T-cell (primary cell): ENCODE data around the gene FRZB. TPM values are rescaled to one million over a fixed set of nuclear protein-coding genes. Genes with fewer than 3 reads are reported as not detected.

Source experiments
- ATAC-seq, 4 experiments: fragments of 200-7000 bp in 3 of 4; fragments of 150-1000 bp in 1 of 4; cut with Tn5 transposase; replicated peaks in 1 of 4; 1 replicate in 3 of 4; 2 replicates in 1 of 4; pipeline ENCODE4 v1.10.0; 2021; ENCODE audit warnings: moderate library complexity in 3 of 4, mild to moderate bottlenecking in 2 of 4, moderate number of reproducible peaks in 1 of 4
- CTCF ChIA-PET, 2 donors: fragments of 300-600 bp; sonication (Branson Sonifier 250); formaldehyde crosslinking; loops; one replicate each; lab custom pipeline; 2022; ENCODE audit warnings: antibody characterized with exemption in 2 of 2; lab: Charles Lee
- POLR2A ChIA-PET, 2 donors: fragments of 300-600 bp; sonication (Branson Sonifier 250); formaldehyde crosslinking; loops; one replicate each; lab custom pipeline; 2022; ENCODE audit warnings: antibody characterized with exemption in 2 of 2; lab: Charles Lee
- DNase-seq, 35 experiments: peaks; one replicate each; pipeline versions ENCODE4 v3.0.0 to v3.0.0-alpha.2; 2013 to 2023
- H3K27ac ChIP-seq: one replicate; pipeline ENCODE4 v1.5.1; 2013; ENCODE audit warnings: low read length
- H3K27me3 ChIP-seq, 2 experiments: replicated peaks in 1 of 2; 1 replicate in 1 of 2; 2 replicates in 1 of 2; pipeline versions ENCODE4 v1.6.1 to v1.7.0; 2013; ENCODE audit warnings: low read length in 1 of 2, mixed read lengths in 1 of 2; ENCODE audit not compliant: control insufficient read depth in 2 of 2, insufficient read depth in 2 of 2; ENCODE audit errors: extremely low read depth in 1 of 2
- H3K36me3 ChIP-seq, 2 donors: 1 replicate in 1 of 2; 2 replicates in 1 of 2; pipeline versions ENCODE4 v1.6.1 to v1.7.0; 2013; ENCODE audit warnings: low read length in 1 of 2; ENCODE audit not compliant: control insufficient read depth in 2 of 2, insufficient read depth in 1 of 2; ENCODE audit errors: extremely low read depth in 1 of 2
- H3K4me1 ChIP-seq, 2 experiments: 1 replicate in 1 of 2; 2 replicates in 1 of 2; pipeline versions ENCODE4 v1.6.1 to v1.7.0; 2013; ENCODE audit warnings: low read length in 2 of 2, mixed read lengths in 1 of 2; ENCODE audit not compliant: insufficient read depth in 2 of 2, control insufficient read depth in 1 of 2; ENCODE audit errors: extremely low read depth in 1 of 2
- H3K4me3 ChIP-seq, 2 donors: 1 replicate in 1 of 2; 2 replicates in 1 of 2; pipeline versions ENCODE4 v1.5.1 to v1.7.0; 2013; ENCODE audit warnings: mild to moderate bottlenecking in 2 of 2, low read length in 1 of 2, moderate library complexity in 1 of 2; ENCODE audit not compliant: control insufficient read depth in 1 of 2; ENCODE audit errors: extremely low read depth in 1 of 2
- H3K9me3 ChIP-seq: 2 replicates; pipeline ENCODE4 v1.7.0; 2013
- H3K27ac Mint-ChIP-seq, 2 donors: one replicate each; pipeline ENCODE4 v1.8.0; 2020 to 2021; ENCODE audit warnings: mild to moderate bottlenecking in 2 of 2, mixed read lengths in 2 of 2
- H3K27me3 Mint-ChIP-seq, 2 donors: one replicate each; pipeline ENCODE4 v1.8.0; 2021 to 2022; ENCODE audit warnings: mixed read lengths in 2 of 2
- H3K36me3 Mint-ChIP-seq: one replicate; pipeline ENCODE4 v1.8.0; 2021; ENCODE audit warnings: mixed read lengths
- H3K4me1 Mint-ChIP-seq, 3 donors: one replicate each; pipeline ENCODE4 v1.8.0; 2020 to 2022; ENCODE audit warnings: mixed read lengths in 3 of 3, mild to moderate bottlenecking in 1 of 3
- H3K4me3 Mint-ChIP-seq, 3 donors: one replicate each; pipeline ENCODE4 v1.8.0; 2020 to 2022; ENCODE audit warnings: mild to moderate bottlenecking in 3 of 3, mixed read lengths in 3 of 3, moderate library complexity in 3 of 3
- H3K9me3 Mint-ChIP-seq, 3 donors: one replicate each; pipeline ENCODE4 v1.8.0; 2020 to 2022; ENCODE audit warnings: mixed read lengths in 3 of 3
- WGBS: methylation state at CpG from one replicate; pipeline ENCODE4 v1.1.5; 2013; ENCODE audit warnings: missing lambda C conversion rate; ENCODE audit not compliant: insufficient coverage; 5-methylcytosine and 5-hydroxymethylcytosine counted together
- total RNA-seq, 35 experiments: library from RNA in 6 of 35; stranded (reverse) in 6 of 35; fragments of 120-200 nt in 1 of 35; gene quantifications; one replicate each; pipeline versions ENCODE4 v1.2.1 to v1.2.4 and lab custom pipeline; 2013 to 2026

Gene FRZB
- total RNA-seq, 5 donors from 2014 or later (not counting 1 experiment from before 2014, with no cell fraction given): 0.06 to 0.15 (median 0.07) TPM; not detected in 2

DNA sequence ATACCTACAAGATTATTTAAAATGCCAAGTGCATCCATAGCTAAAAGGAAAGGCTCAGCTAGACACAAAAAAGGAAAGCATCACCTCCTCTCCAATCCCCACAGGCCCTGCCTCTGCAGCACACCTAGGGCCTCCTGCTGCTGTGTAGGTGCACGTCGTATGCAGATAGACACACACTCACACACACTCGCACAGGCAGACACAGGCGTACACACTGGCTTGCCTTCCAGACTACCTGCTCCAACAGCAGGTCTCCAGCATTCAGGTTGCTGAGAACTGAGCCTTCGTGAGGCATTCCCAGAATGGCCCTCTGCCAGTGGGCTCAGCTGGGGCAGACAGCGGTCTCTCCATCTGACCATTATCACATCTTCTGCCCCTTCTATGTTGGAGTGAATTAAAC lies 35.3 kb upstream of the FRZB start:
- ATAC-seq: no peak
- Histone ChIP-seq H3K4me3 (no peak overlapping the region), H3K9me3 (no peaks in the 10 kb centered on the region), H3K36me3 (no peaks in the 10 kb centered on the region), H3K27ac (no peak overlapping the region), H3K27me3 (peaks cover 0 to 2% of the 10 kb centered on the region in 2 experiments), H3K4me1 (no peaks in the 10 kb centered on the region)
- peaks cover 0 to 7% of the 10 kb centered on the region in 2 donors for H3K27me3 Mint-ChIP-seq
- no peaks in the 10 kb centered on the region for H3K36me3 Mint-ChIP-seq
- no peak overlapping the region for H3K27ac Mint-ChIP-seq
- ChIA-PET POLR2A (interaction anchor here in 1 of 2 donors (0.5 kb wide), 1 partner anchor 83 kb away, joined by 3 read pairs; no protein-coding TSS in a partner anchor), CTCF (no interaction called here)
- DNase-seq: no peak
- no peaks in the 10 kb centered on the region for H3K9me3 Mint-ChIP-seq
- peaks cover 0 to 5% (median 0%) of the 10 kb centered on the region in 3 donors for H3K4me1 Mint-ChIP-seq
- WGBS: 100% methylated on average over 4 of the region's 6 CpGs
- H3K4me3 Mint-ChIP-seq: no peak overlapping the region

DNA sequence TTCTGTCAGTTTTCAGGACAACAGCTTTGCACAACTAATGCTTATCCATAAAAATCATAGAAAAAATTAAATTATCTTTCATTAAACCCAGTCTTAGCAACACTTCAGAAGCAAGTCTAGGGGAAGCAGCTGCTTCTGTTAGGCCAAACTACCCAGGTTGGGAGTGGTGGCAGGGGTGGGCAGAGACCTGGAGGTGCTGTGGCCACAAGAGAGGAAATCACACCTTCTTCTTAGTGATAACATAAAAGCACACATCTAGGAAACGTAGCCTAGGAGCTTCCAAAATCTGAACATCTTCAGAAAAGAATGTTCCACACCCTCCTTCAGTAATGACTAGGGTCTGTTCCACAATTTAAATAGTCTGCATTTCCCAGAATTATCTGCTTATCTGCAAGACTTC lies 32.3 kb upstream of the FRZB start:
- peaks cover 0 to 7% of the 10 kb centered on the region in 2 experiments for H3K27me3 ChIP-seq
- peaks cover 0 to 5% (median 0%) of the 10 kb centered on the region in 3 donors for H3K4me1 Mint-ChIP-seq
- no peak overlapping the region for H3K27ac ChIP-seq
- POLR2A ChIA-PET: no interaction called here
- ATAC-seq (no peak), DNase-seq (no peak)
- no peak overlapping the region for H3K27ac Mint-ChIP-seq
- CTCF ChIA-PET: no interaction called here
- WGBS: 17% methylated on average over 1 of the region's 1 CpG
- no peaks in the 10 kb centered on the region for H3K4me1 ChIP-seq
- H3K36me3 Mint-ChIP-seq: no peaks in the 10 kb centered on the region
- H3K9me3 ChIP-seq: no peaks in the 10 kb centered on the region
- H3K36me3 ChIP-seq: no peaks in the 10 kb centered on the region
- no peak overlapping the region for H3K4me3 ChIP-seq
- H3K27me3 Mint-ChIP-seq: peaks cover 0 to 11% of the 10 kb centered on the region in 2 donors
- no peak overlapping the region for H3K4me3 Mint-ChIP-seq
- no peaks in the 10 kb centered on the region for H3K9me3 Mint-ChIP-seq

DNA sequence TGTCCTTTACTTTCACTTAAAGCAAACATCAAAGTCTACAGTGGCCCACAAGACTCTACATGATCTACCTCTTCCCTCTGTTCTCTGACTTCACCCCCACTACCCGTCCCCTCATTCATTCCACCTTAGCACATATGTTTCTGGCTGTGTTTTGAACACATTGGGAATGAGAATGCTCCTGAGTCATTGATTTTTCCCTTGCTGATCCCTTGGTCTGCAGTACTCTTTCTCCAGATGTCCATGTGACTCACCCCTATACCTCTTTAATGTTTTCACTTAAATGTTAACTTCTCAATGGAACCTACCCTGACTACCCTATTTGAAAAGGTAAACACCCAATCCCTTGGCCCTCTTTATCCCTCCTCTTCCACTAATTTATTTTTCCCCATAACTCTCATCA lies 30.7 kb upstream of the FRZB start:
- Histone ChIP-seq H3K27ac (no peak overlapping the region), H3K4me1 (no peaks in the 10 kb centered on the region), H3K4me3 (no peak overlapping the region), H3K27me3 (peaks cover 0 to 6% of the 10 kb centered on the region in 2 experiments), H3K36me3 (no peaks in the 10 kb centered on the region), H3K9me3 (no peaks in the 10 kb centered on the region)
- CTCF ChIA-PET: no interaction called here
- POLR2A ChIA-PET: no interaction called here
- DNase-seq (no peak), ATAC-seq (no peak)
- Mint-ChIP-seq H3K36me3 (no peaks in the 10 kb centered on the region), H3K27ac (no peak overlapping the region), H3K4me1 (peaks cover 0 to 5% (median 0%) of the 10 kb centered on the region in 3 donors), H3K27me3 (peaks cover 0 to 11% of the 10 kb centered on the region in 2 donors), H3K4me3 (no peak overlapping the region), H3K9me3 (no peaks in the 10 kb centered on the region)
- no CpG with 5 or more reads among the region's 1 CpG for WGBS

DNA sequence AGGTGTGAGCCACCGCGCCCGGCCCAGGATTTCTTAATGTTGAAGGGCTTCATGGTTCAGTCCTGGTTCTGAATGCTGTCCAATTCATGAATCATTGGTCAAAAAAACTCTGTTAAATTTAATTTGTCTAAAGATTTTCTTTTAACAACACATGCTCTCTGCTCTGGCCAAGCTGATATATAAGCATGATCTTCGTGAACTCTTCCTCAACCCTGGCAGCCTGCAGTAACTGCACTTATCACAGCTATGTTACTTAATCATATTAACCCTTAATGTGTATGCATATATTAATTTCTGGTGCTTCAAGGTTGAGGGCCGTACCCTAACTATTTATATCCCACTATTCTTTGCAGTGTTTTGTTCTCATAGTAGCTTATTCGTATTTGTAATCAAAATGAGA lies 29.4 kb upstream of the FRZB start:
- peaks cover 0 to 11% of the 10 kb centered on the region in 2 donors for H3K27me3 Mint-ChIP-seq
- Histone ChIP-seq H3K36me3 (no peaks in the 10 kb centered on the region), H3K4me3 (no peak overlapping the region), H3K27ac (no peak overlapping the region), H3K9me3 (no peaks in the 10 kb centered on the region), H3K27me3 (peaks cover 0 to 6% of the 10 kb centered on the region in 2 experiments), H3K4me1 (no peaks in the 10 kb centered on the region)
- H3K27ac Mint-ChIP-seq: no peak overlapping the region
- ATAC-seq (no peak), DNase-seq (no peak)
- H3K4me1 Mint-ChIP-seq: peaks cover 0 to 5% (median 0%) of the 10 kb centered on the region in 3 donors
- CTCF ChIA-PET: no interaction called here
- no peaks in the 10 kb centered on the region for H3K36me3 Mint-ChIP-seq
- no peaks in the 10 kb centered on the region for H3K9me3 Mint-ChIP-seq
- H3K4me3 Mint-ChIP-seq: no peak overlapping the region
- POLR2A ChIA-PET: no interaction called here
- 100% methylated on average over 3 of the region's 6 CpGs for WGBS

DNA sequence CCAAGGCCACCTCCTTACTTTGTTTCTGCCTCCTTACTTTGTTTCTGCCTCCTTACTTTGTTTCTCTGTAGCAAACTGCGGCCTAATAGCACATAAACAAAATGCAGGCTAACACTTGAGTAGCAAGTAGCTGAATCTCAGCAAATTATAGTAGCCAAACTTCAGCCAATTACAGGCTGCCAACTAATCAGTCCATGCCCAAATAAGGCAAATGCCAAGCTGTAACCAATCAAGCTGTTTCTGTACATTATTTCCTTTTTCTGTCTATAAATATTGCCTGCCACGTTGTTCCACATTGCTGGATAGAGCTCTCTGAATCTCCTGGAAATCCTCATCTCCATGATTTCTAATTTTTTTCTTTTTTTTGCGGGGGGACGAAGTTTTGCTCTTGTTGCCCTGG lies 28.7 kb upstream of the FRZB start:
- WGBS: 67% methylated on average over 2 of the region's 4 CpGs
- H3K4me3 ChIP-seq: no peak overlapping the region
- no peaks in the 10 kb centered on the region for H3K36me3 Mint-ChIP-seq
- ChIA-PET POLR2A (no interaction called here), CTCF (no interaction called here)
- DNase-seq: no peak
- H3K27me3 ChIP-seq: peaks cover 0 to 6% of the 10 kb centered on the region in 2 experiments
- no peak overlapping the region for H3K4me3 Mint-ChIP-seq
- no peaks in the 10 kb centered on the region for H3K9me3 ChIP-seq
- H3K27ac Mint-ChIP-seq: no peak overlapping the region
- no peaks in the 10 kb centered on the region for H3K9me3 Mint-ChIP-seq
- ATAC-seq: no peak
- H3K4me1 Mint-ChIP-seq: peaks cover 0 to 5% (median 0%) of the 10 kb centered on the region in 3 donors
- no peak overlapping the region for H3K27ac ChIP-seq
- H3K36me3 ChIP-seq: no peaks in the 10 kb centered on the region
- no peaks in the 10 kb centered on the region for H3K4me1 ChIP-seq
- H3K27me3 Mint-ChIP-seq: peaks cover 0 to 11% of the 10 kb centered on the region in 2 donors

DNA sequence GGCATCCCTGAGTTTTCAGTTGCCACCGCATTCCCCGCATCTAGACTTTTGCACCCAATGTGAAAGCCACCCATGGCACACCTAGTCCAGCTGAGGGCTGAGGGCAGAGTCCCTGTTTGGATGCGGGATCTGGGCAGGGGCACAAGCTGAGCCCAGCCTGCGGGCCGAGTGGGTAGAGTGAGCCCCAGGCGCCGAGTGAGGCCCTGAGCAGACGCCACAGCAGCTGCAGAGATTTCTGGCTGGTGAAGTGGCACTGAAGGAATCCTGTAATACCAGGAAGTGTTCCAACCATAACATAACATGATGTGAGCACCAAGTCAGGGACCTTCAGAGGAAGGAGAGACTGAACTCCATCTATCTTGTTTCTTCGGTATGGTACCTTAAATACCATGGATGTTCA lies 27.7 kb upstream of the FRZB start:
- no peak overlapping the region for H3K27ac ChIP-seq
- no peaks in the 10 kb centered on the region for H3K4me1 Mint-ChIP-seq
- POLR2A ChIA-PET: interaction anchor here in 1 of 2 donors (0.6 kb wide), 1 partner anchor 12 kb away, joined by 3 read pairs; no protein-coding TSS in a partner anchor
- H3K9me3 Mint-ChIP-seq: no peaks in the 10 kb centered on the region
- H3K9me3 ChIP-seq: no peaks in the 10 kb centered on the region
- no peak for DNase-seq
- H3K4me3 ChIP-seq: no peak overlapping the region
- no peaks in the 10 kb centered on the region for H3K36me3 Mint-ChIP-seq
- ATAC-seq: no peak
- no peak overlapping the region for H3K27ac Mint-ChIP-seq
- 94% methylated on average over 6 of the region's 9 CpGs for WGBS
- CTCF ChIA-PET: no interaction called here
- H3K27me3 ChIP-seq: peaks cover 0 to 6% of the 10 kb centered on the region in 2 experiments
- H3K27me3 Mint-ChIP-seq: peaks cover 0 to 8% of the 10 kb centered on the region in 2 donors
- H3K4me3 Mint-ChIP-seq: no peak overlapping the region
- no peaks in the 10 kb centered on the region for H3K4me1 ChIP-seq
- no peaks in the 10 kb centered on the region for H3K36me3 ChIP-seq
